HEK293 (cell line): ENCODE results near the gene EFNA2.

ENCODE experiments used
- KLF9 ChIP-seq: fragments of 450-650 bp; formaldehyde crosslinking; IDR thresholded peaks from 2 replicates; pipeline ENCODE4 v1.5.1; 2016; ENCODE audit warnings: missing biosample characterization, missing genetic modification characterization, low read depth
- SALL2 ChIP-seq: fragments of 450-650 bp; formaldehyde crosslinking; IDR thresholded peaks from 2 replicates; pipeline ENCODE4 v1.5.0; 2017; ENCODE audit warnings: missing biosample characterization, mild to moderate bottlenecking, missing genetic modification characterization, borderline replicate concordance
- SETDB1 ChIP-seq: IDR thresholded peaks from one replicate; pipeline ENCODE4 v1.6.1; 2017; ENCODE audit warnings: mild to moderate bottlenecking, low read length, moderate library complexity, mixed read lengths; ENCODE audit not compliant: insufficient read length
- ZNF114 ChIP-seq: fragments of 450-650 bp; formaldehyde crosslinking; IDR thresholded peaks from 2 replicates; pipeline ENCODE4 v1.5.0; 2017; ENCODE audit warnings: missing biosample characterization, missing genetic modification characterization
- ZNF2 ChIP-seq: fragments of 450-650 bp; formaldehyde crosslinking; IDR thresholded peaks from 2 replicates; pipeline ENCODE4 v1.5.1; 2016; ENCODE audit warnings: missing biosample characterization, missing genetic modification characterization
- ZNF274 ChIP-seq, 2 experiments: fragments of 200-500 bp in 1 of 2; fragments of 450-650 bp in 1 of 2; sonication (Bioruptor generic) in 1 of 2; formaldehyde crosslinking in 1 of 2; IDR thresholded peaks; 2 replicates each; pipeline versions ENCODE4 v1.5.1 to v1.6.1; 2014 to 2016; ENCODE audit warnings: borderline replicate concordance in 1 of 2, inconsistent platforms in 1 of 2, low read length in 1 of 2, missing biosample characterization in 1 of 2, missing genetic modification characterization in 1 of 2
- ZNF354C ChIP-seq: fragments of 450-650 bp; formaldehyde crosslinking; IDR thresholded peaks from 2 replicates; pipeline ENCODE4 v1.5.1; 2016; ENCODE audit warnings: missing biosample characterization, missing genetic modification characterization, low read depth, borderline replicate concordance
- ZNF416 ChIP-seq: fragments of 450-650 bp; formaldehyde crosslinking; IDR thresholded peaks from 2 replicates; pipeline ENCODE4 v1.5.1; 2016; ENCODE audit warnings: missing biosample characterization, missing genetic modification characterization
- ZNF610 ChIP-seq: fragments of 450-650 bp; formaldehyde crosslinking; IDR thresholded peaks from 2 replicates; pipeline ENCODE4 v1.5.1; 2016; ENCODE audit warnings: missing biosample characterization, missing genetic modification characterization, borderline replicate concordance
- TF ChIP-seq, protein P1 (sequence below): fragments of 450-650 bp; formaldehyde crosslinking; IDR thresholded peaks from 2 replicates; pipeline ENCODE4 v1.5.1; 2016; ENCODE audit warnings: missing biosample characterization, missing genetic modification characterization
- TF ChIP-seq, protein P2 (sequence below): fragments of 450-650 bp; formaldehyde crosslinking; IDR thresholded peaks from 2 replicates; pipeline ENCODE4 v1.5.1; 2016; ENCODE audit warnings: missing biosample characterization, missing genetic modification characterization
- TF ChIP-seq, protein P3 (sequence below): fragments of 450-650 bp; formaldehyde crosslinking; IDR thresholded peaks from 2 replicates; pipeline ENCODE4 v1.5.1; 2016; ENCODE audit warnings: missing biosample characterization, missing genetic modification characterization, borderline replicate concordance

DNA sequence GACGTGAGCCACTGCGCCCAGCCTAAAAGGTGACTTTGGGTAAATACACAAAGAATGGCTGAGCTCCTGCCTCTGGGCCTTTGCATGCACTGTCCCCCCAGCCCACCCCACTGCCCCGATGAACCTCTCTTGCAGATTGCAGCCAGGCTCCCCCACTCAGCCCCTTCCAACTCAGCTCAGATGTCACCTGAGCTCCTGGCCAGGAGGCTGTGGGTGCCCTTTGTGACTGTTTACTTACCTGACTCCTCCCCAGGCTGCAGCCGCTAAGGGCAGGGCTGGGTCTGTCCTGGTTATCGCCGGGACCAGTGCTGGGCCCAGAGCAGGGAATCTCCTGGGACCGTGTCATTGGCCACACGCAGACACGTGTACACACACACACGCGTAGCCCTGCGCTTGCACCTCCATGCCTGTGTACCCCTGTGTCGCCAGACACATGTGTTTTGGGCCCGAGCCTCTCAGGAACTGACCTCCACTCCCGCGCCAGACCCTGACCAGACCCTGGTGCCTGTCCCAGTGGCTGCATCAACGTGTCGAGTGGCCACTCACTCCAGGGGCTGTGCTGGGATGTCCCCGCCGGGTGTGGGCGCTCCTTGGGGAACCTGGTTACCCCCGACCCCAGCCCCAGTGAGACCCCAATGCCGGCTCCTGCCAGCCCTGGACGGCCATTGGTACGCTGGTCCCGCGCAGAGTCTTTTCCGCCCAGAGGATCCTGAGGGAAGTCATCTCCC lies 18.7 kb downstream of the EFNA2 start:
- TF ChIP-seq KLF9 (tag by site-specific recombination) (no peak), ZNF610 (no peak), ZNF416 (no peak), ZNF354C (tag by site-specific recombination) (no peak), SALL2 (tag by site-specific recombination) (no peak), ZNF2 (tag by site-specific recombination) (no peak), SETDB1 (no peak), ZNF114 (no peak), ZNF274 (IDR thresholded peaks at IDR 0.05; ENCODE audit: low read length) (no peak), ZNF274 (tag by site-specific recombination; IDR thresholded peaks at IDR 0.05; ENCODE audit: borderline replicate concordance) (no peak)
- TF ChIP-seq, protein P1, sequence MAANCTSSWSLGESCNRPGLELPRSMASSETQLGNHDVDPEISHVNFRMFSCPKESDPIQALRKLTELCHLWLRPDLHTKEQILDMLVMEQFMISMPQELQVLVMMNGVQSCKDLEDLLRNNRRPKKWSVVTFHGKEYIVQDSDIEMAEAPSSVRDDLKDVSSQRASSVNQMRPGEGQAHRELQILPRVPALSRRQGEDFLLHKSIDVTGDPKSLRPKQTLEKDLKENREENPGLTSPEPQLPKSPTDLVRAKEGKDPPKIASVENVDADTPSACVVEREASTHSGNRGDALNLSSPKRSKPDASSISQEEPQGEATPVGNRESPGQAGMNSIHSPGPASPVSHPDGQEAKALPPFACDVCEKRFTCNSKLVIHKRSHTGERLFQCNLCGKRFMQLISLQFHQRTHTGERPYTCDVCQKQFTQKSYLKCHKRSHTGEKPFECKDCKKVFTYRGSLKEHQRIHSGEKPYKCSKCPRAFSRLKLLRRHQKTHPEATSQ (tag by site-specific recombination): no peak
- TF ChIP-seq, protein P2, sequence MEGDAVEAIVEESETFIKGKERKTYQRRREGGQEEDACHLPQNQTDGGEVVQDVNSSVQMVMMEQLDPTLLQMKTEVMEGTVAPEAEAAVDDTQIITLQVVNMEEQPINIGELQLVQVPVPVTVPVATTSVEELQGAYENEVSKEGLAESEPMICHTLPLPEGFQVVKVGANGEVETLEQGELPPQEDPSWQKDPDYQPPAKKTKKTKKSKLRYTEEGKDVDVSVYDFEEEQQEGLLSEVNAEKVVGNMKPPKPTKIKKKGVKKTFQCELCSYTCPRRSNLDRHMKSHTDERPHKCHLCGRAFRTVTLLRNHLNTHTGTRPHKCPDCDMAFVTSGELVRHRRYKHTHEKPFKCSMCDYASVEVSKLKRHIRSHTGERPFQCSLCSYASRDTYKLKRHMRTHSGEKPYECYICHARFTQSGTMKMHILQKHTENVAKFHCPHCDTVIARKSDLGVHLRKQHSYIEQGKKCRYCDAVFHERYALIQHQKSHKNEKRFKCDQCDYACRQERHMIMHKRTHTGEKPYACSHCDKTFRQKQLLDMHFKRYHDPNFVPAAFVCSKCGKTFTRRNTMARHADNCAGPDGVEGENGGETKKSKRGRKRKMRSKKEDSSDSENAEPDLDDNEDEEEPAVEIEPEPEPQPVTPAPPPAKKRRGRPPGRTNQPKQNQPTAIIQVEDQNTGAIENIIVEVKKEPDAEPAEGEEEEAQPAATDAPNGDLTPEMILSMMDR (tag by site-specific recombination): no peak
- TF ChIP-seq, protein P3, sequence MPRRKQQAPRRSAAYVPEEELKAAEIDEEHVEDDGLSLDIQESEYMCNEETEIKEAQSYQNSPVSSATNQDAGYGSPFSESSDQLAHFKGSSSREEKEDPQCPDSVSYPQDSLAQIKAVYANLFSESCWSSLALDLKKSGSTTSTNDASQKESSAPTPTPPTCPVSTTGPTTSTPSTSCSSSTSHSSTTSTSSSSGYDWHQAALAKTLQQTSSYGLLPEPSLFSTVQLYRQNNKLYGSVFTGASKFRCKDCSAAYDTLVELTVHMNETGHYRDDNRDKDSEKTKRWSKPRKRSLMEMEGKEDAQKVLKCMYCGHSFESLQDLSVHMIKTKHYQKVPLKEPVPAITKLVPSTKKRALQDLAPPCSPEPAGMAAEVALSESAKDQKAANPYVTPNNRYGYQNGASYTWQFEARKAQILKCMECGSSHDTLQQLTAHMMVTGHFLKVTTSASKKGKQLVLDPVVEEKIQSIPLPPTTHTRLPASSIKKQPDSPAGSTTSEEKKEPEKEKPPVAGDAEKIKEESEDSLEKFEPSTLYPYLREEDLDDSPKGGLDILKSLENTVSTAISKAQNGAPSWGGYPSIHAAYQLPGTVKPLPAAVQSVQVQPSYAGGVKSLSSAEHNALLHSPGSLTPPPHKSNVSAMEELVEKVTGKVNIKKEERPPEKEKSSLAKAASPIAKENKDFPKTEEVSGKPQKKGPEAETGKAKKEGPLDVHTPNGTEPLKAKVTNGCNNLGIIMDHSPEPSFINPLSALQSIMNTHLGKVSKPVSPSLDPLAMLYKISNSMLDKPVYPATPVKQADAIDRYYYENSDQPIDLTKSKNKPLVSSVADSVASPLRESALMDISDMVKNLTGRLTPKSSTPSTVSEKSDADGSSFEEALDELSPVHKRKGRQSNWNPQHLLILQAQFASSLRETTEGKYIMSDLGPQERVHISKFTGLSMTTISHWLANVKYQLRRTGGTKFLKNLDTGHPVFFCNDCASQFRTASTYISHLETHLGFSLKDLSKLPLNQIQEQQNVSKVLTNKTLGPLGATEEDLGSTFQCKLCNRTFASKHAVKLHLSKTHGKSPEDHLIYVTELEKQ (tag by site-specific recombination): no peak
